PC-3 (cell line): ENCODE measurements around the gene S100A7. TPM values are rescaled to one million over a fixed set of nuclear protein-coding genes. Genes with fewer than 3 reads are reported as not detected.
"Not testable (repeated sequence)": the region's sequence is repeated elsewhere in the genome, so short reads cannot be mapped to it uniquely, and the experiment has no call there.

ENCODE experiments used
- ATAC-seq: fragments of 200-7000 bp; cut with Tn5 transposase; 2 replicates; pipeline ENCODE4 v1.9.1; 2020; ENCODE audit warnings: mild to moderate bottlenecking, moderate library complexity
- BruUV-seq: library from RNA; stranded (reverse); fragments of 400-500 nt; replicated peaks from 2 replicates; lab custom pipeline; 2021; lab: Mats Ljungman, UMichigan
- CTCF ChIA-PET: fragments of 300-600 bp; sonication (Branson Sonifier 250); formaldehyde crosslinking; loops from one replicate; lab custom pipeline; 2022; ENCODE audit warnings: antibody characterized with exemption; lab: Charles Lee
- POLR2A ChIA-PET: fragments of 300-600 bp; sonication (Branson Sonifier 250); formaldehyde crosslinking; loops from one replicate; lab custom pipeline; 2022; ENCODE audit warnings: antibody characterized with exemption; ENCODE audit not compliant: unreplicated experiment; lab: Charles Lee
- DNase-seq: peaks from one replicate; pipeline ENCODE4 v3.0.0-alpha.2; 2015
- H2AFZ ChIP-seq: fragments of 300-600 bp; sonication (generic); 2 replicates; pipeline ENCODE4 v1.6.0; 2016; ENCODE audit warnings: antibody characterized with exemption, low read length
- H3F3A ChIP-seq: fragments of 300-600 bp; sonication (generic); one replicate; pipeline ENCODE4 v1.6.0; 2017; ENCODE audit warnings: antibody characterized with exemption, low read length, control low read depth, mild to moderate bottlenecking; ENCODE audit not compliant: unreplicated experiment
- H3K27ac ChIP-seq: fragments of 300-600 bp; sonication (generic); 2 replicates; pipeline ENCODE4 v1.5.1; 2016; ENCODE audit warnings: mild to moderate bottlenecking, low read length
- H3K27me3 ChIP-seq: fragments of 300-600 bp; sonication (generic); 2 replicates; pipeline ENCODE4 v1.6.1; 2016; ENCODE audit warnings: low read length, mixed read lengths
- H3K36me3 ChIP-seq: fragments of 300-600 bp; sonication (generic); 2 replicates; pipeline ENCODE4 v1.6.1; 2016; ENCODE audit warnings: low read depth, mixed run types, low read length, mixed read lengths
- H3K4me1 ChIP-seq: fragments of 300-600 bp; sonication (generic); 2 replicates; pipeline ENCODE4 v1.5.1; 2016; ENCODE audit warnings: low read length; ENCODE audit not compliant: insufficient read depth
- H3K4me2 ChIP-seq: fragments of 300-600 bp; sonication (generic); 2 replicates; pipeline ENCODE4 v1.6.0; 2016; ENCODE audit warnings: low read length
- H3K4me3 ChIP-seq: fragments of 300-600 bp; sonication (generic); 2 replicates; pipeline ENCODE4 v1.5.1; 2016; ENCODE audit warnings: mild to moderate bottlenecking, low read length, mixed read lengths
- H3K79me2 ChIP-seq: fragments of 300-600 bp; sonication (generic); 2 replicates; pipeline ENCODE4 v1.6.1; 2017; ENCODE audit warnings: low read length, mixed read lengths
- H3K9ac ChIP-seq: fragments of 300-600 bp; sonication (generic); 2 replicates; pipeline ENCODE4 v1.6.0; 2016; ENCODE audit warnings: mild to moderate bottlenecking, low read length
- H3K9me2 ChIP-seq: fragments of 300-600 bp; sonication (generic); replicated peaks from 2 replicates; pipeline ENCODE4 v1.6.1; 2016; ENCODE audit warnings: mixed run types, low read length, mixed read lengths
- H3K9me3 ChIP-seq: fragments of 300-600 bp; sonication (generic); 2 replicates; pipeline ENCODE4 v1.6.1; 2016; ENCODE audit warnings: low read length, mixed read lengths
- H4K20me1 ChIP-seq: fragments of 300-600 bp; sonication (generic); 2 replicates; pipeline ENCODE4 v1.6.1; 2016; ENCODE audit warnings: low read length, mixed read lengths
- EZH2 ChIP-seq: fragments of 300-600 bp; sonication (generic); IDR thresholded peaks from one replicate; pipeline ENCODE4 v1.6.1; 2017; ENCODE audit warnings: antibody characterized with exemption, mild to moderate bottlenecking, low read length; ENCODE audit not compliant: unreplicated experiment
- EZH2phosphoT487 ChIP-seq: fragments of 300-600 bp; sonication (generic); IDR thresholded peaks from 2 replicates; pipeline ENCODE4 v1.6.1; 2018; ENCODE audit warnings: mild to moderate bottlenecking, antibody characterized with exemption, low read length, borderline replicate concordance
- intact Hi-C: fragments of 100-400 bp; cut with micrococcal nuclease; formaldehyde crosslinking; loops from 2 replicates; pipeline ENCODE4 v1.9.0; 2023
- total RNA-seq: library from RNA; depleted of rRNA; stranded (reverse); fragments of >200 nt; gene quantifications from 2 replicates; pipeline ENCODE4 v1.2.3, GENCODE V29; 2014
- TF ChIP-seq, protein P1 (sequence below): fragments of 300-600 bp; sonication (generic); conservative IDR thresholded peaks from 2 replicates; pipeline ENCODE4 v1.5.1; 2017; ENCODE audit warnings: antibody characterized with exemption, low read depth, mild to moderate bottlenecking, low read length

Gene S100A7
- total RNA-seq, 1 experiment from 2014 or later = not detected

DNA sequence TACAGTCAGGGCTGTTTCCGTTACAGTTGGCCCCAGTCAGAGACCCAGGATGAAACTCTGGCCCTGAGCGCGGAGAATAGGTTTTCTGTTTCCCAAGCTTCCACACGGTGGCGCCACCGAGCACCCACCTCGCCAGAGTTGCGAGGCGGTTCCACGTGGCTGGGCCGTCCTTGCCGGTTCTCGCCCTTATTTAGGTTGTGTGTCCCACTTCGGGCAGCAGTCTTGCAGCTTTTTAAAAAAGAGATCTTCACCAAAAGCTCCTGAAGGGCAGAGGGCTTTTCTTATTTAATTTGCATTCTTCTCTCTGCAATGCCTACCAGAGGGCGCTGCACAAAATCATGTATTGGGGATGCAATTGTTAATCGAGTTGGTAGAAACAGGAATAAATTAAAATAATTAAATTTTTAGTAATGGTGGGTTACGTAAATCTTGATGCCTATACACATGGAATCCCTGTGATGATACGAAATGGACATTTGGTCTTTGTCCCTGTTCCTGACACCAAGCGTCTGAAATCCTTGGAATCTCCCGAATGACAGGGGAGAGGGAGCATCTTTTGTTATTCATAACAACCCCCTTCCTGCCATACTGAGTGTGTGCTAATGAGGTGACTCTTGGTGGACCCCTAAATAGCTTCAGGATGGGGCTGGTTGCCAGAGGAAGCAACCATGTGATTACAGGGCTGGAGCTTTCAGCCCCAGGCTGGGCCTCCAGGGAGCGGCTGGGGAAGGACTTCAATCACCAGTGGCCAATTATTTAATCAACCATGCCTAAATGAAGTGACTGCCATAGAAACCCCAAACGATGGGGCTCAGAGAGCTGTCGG is 5.6 kb upstream of the S100A7 start:
- H3K4me3 ChIP-seq = no peak overlapping the region
- no peaks in the 10 kb centered on the region for H3K36me3 ChIP-seq
- peak; percentile 65 for DNase-seq
- no peak overlapping the region for H3K9ac ChIP-seq
- BruUV-seq = no TSS peak
- POLR2A ChIA-PET = no interaction called here
- CTCF ChIA-PET = no interaction called here
- no peaks in the 10 kb centered on the region for H3K4me1 ChIP-seq
- TF ChIP-seq EZH2phosphoT487 = no peak
- TF ChIP-seq, protein P1, sequence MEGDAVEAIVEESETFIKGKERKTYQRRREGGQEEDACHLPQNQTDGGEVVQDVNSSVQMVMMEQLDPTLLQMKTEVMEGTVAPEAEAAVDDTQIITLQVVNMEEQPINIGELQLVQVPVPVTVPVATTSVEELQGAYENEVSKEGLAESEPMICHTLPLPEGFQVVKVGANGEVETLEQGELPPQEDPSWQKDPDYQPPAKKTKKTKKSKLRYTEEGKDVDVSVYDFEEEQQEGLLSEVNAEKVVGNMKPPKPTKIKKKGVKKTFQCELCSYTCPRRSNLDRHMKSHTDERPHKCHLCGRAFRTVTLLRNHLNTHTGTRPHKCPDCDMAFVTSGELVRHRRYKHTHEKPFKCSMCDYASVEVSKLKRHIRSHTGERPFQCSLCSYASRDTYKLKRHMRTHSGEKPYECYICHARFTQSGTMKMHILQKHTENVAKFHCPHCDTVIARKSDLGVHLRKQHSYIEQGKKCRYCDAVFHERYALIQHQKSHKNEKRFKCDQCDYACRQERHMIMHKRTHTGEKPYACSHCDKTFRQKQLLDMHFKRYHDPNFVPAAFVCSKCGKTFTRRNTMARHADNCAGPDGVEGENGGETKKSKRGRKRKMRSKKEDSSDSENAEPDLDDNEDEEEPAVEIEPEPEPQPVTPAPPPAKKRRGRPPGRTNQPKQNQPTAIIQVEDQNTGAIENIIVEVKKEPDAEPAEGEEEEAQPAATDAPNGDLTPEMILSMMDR = peak; percentile 89
- TF ChIP-seq EZH2 = no peak
- H3K79me2 ChIP-seq = no peaks in the 10 kb centered on the region
- no peaks in the 10 kb centered on the region for H3K9me2 ChIP-seq
- peaks cover 4% of the 10 kb centered on the region; the same call in 1 of the 2 replicates for H3K9me3 ChIP-seq
- H3K27ac ChIP-seq = no peak overlapping the region
- peak; percentile 88 for ATAC-seq
- H3F3A ChIP-seq = no peaks in the 10 kb centered on the region
- 0 out of 2 replicates have a peak, but pooled peaks cover 6% of the 10 kb centered on the region for H3K27me3 ChIP-seq
- H2AFZ ChIP-seq = no peak overlapping the region
- H3K4me2 ChIP-seq = no peak overlapping the region
- intact Hi-C loops = loop anchor here (1.0 kb wide), 1 partner anchor 29 kb away; no protein-coding TSS in a partner anchor
- no peaks in the 10 kb centered on the region for H4K20me1 ChIP-seq

GRCh38 chr1:153462741-153463140 is 2.3 kb upstream of the S100A7 start:
- H3K9me2 ChIP-seq, H3K79me2 ChIP-seq, H2AFZ ChIP-seq, POLR2A ChIA-PET, H3K9ac ChIP-seq, H3K4me3 ChIP-seq, ATAC-seq, H4K20me1 ChIP-seq, intact Hi-C loops, BruUV-seq, H3K36me3 ChIP-seq, H3K4me2 ChIP-seq, CTCF ChIA-PET, H3K27ac ChIP-seq, H3K4me1 ChIP-seq, H3K9me3 ChIP-seq, H3F3A ChIP-seq: not testable (repeated sequence)
- H3K27me3 ChIP-seq = peaks cover 31% of the 10 kb centered on the region
- DNase-seq = peak; percentile 51

DNA sequence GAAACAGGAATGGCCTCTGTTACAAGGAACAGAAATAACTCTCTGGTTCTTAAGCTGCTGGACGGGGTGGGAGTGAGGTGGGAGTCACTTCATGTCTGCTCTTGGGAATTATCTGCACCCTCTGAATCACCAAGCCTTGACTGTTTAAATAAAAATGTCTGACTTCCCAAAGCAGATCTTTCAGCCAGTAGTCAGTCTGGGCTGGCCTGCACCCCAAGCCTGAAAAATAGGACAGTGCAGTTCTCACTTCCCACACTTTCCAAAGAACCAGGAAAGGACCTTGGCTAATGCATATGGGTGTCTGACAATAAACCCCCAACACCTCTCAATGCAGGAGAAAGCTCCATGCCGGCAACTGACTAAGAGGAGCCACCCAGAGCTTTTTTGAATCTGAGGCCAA is 796 bp downstream of the S100A7 start:
- Histone ChIP-seq H3K36me3 (no peaks in the 10 kb centered on the region), H3K27ac (no peak overlapping the region), H3K4me3 (no peak overlapping the region), H3K9ac (no peak overlapping the region), H3K9me2 (no peaks in the 10 kb centered on the region), H3K79me2 (no peaks in the 10 kb centered on the region), H3K9me3 (no peaks in the 10 kb centered on the region), H4K20me1 (no peaks in the 10 kb centered on the region), H3K27me3 (peaks cover 48% of the 10 kb centered on the region), H3K4me2 (no peak overlapping the region), H3K4me1 (no peaks in the 10 kb centered on the region), H2AFZ (no peak overlapping the region), H3F3A (no peaks in the 10 kb centered on the region)
- DNase-seq (no peak), ATAC-seq (no peak)
- POLR2A ChIA-PET = no interaction called here
- CTCF ChIA-PET = no interaction called here
- intact Hi-C loops = no loop called here
- no peak for TF ChIP-seq EZH2
- no TSS peak for BruUV-seq
